Endothelial cell of umbilical vein (primary cell): ENCODE results near the gene DYNLL2. TPM values are rescaled to one million over a fixed set of nuclear protein-coding genes. Genes with fewer than 3 reads are reported as not detected.

Source experiments
- BruUV-seq: library from RNA; stranded (reverse); fragments of 400-500 nt; replicated peaks from 2 replicates; lab custom pipeline; 2021; lab: Mats Ljungman, UMichigan
- CTCF ChIA-PET: fragments of 300-600, 350-600 bp; sonication (Branson Sonifier 250); formaldehyde crosslinking; loops from one replicate; lab custom pipeline; 2021; ENCODE audit warnings: antibody characterized with exemption, inconsistent platforms; lab: Charles Lee
- POLR2A ChIA-PET: fragments of 300-600, 350-600 bp; sonication (Branson Sonifier 250); formaldehyde crosslinking; loops from one replicate; lab custom pipeline; 2021; ENCODE audit warnings: antibody characterized with exemption, inconsistent platforms; lab: Charles Lee
- DNase-seq: peaks from one replicate; pipeline ENCODE4 v3.0.0-alpha.2; 2011; ENCODE audit warnings: low read depth, low spot score
- FAIRE-seq: peaks from 2 replicates; lab custom pipeline; 2011; peaks lifted over from hg19 to GRCh38; lab: Jason Lieb, UNC
- H2AFZ ChIP-seq: 2 replicates; pipeline ENCODE4 v1.6.0; 2012; ENCODE audit warnings: low read depth, low read length, control low read depth, inconsistent platforms
- H3K27ac ChIP-seq: 2 replicates; pipeline ENCODE4 v1.5.1; 2011; ENCODE audit warnings: low read depth, mild to moderate bottlenecking, control low read depth, low read length, moderate library complexity; ENCODE audit not compliant: insufficient read depth
- H3K27me3 ChIP-seq, 2 experiments: 2 replicates each; pipeline versions ENCODE4 v1.6.0 to v1.6.1; 2011; ENCODE audit warnings: low read length in 2 of 2, mixed read lengths in 1 of 2; ENCODE audit not compliant: control insufficient read depth in 2 of 2, insufficient read depth in 2 of 2
- H3K36me3 ChIP-seq, 2 experiments: 2 replicates in 1 of 2; 3 replicates in 1 of 2; pipeline ENCODE4 v1.5.1; 2011; ENCODE audit warnings: low read length in 2 of 2, mild to moderate bottlenecking in 1 of 2, moderate library complexity in 1 of 2; ENCODE audit not compliant: control insufficient read depth in 2 of 2, insufficient read depth in 2 of 2; ENCODE audit errors: extremely low read depth in 1 of 2
- H3K4me1 ChIP-seq: 3 replicates; pipeline ENCODE4 v1.5.1; 2011; ENCODE audit warnings: mild to moderate bottlenecking, low read length; ENCODE audit not compliant: control insufficient read depth, insufficient read depth; ENCODE audit errors: extremely low read depth
- H3K4me2 ChIP-seq: 2 replicates; pipeline ENCODE4 v1.6.1; 2011; ENCODE audit warnings: low read length, control low read depth, mixed read lengths; ENCODE audit not compliant: insufficient read depth
- H3K4me3 ChIP-seq, 3 experiments: fragments of 200-600 bp in 1 of 3; sonication (generic), shearing (Covaris generic) in 1 of 3; replicated peaks in 1 of 3; 2 replicates each; pipeline ENCODE4 v1.5.1; 2011 to 2016; ENCODE audit warnings: control low read depth in 3 of 3, low read length in 3 of 3, mild to moderate bottlenecking in 2 of 3, inconsistent platforms in 1 of 3, low read depth in 1 of 3, moderate library complexity in 1 of 3; ENCODE audit not compliant: insufficient read depth in 1 of 3
- H3K79me2 ChIP-seq: 2 replicates; pipeline ENCODE4 v1.6.0; 2012; ENCODE audit warnings: low read length, inconsistent platforms; ENCODE audit not compliant: control insufficient read depth, insufficient read depth
- H3K9ac ChIP-seq: replicated peaks from 2 replicates; pipeline ENCODE3; 2011; ENCODE audit warnings: low read length, control low read depth; ENCODE audit not compliant: insufficient read depth; ENCODE audit errors: extremely low read depth
- H3K9me1 ChIP-seq: replicated peaks from 3 replicates; pipeline ENCODE4 v1.6.0; 2011; ENCODE audit warnings: mild to moderate bottlenecking, low read length; ENCODE audit not compliant: control insufficient read depth, insufficient read depth; ENCODE audit errors: extremely low read depth
- H3K9me3 ChIP-seq: replicated peaks from 2 replicates; pipeline ENCODE4 v1.5.1; 2012; ENCODE audit warnings: low read length, inconsistent platforms; ENCODE audit not compliant: control insufficient read depth, insufficient read depth
- H4K20me1 ChIP-seq: replicated peaks from 2 replicates; pipeline ENCODE3; 2011; ENCODE audit warnings: mild to moderate bottlenecking, low read length; ENCODE audit not compliant: control insufficient read depth, insufficient read depth; ENCODE audit errors: extremely low read depth
- CTCF ChIP-seq, 2 donors: IDR thresholded peaks; 1 replicate in 1 of 2; 2 replicates in 1 of 2; pipeline ENCODE4 v1.5.1; 2011; ENCODE audit warnings: low read length in 2 of 2, mild to moderate bottlenecking in 2 of 2, moderate library complexity in 2 of 2, control low read depth in 1 of 2, inconsistent platforms in 1 of 2, low read depth in 1 of 2; ENCODE audit not compliant: insufficient read depth in 1 of 2; ENCODE audit errors: extremely low read depth in 1 of 2
- EZH2 ChIP-seq: IDR thresholded peaks from 2 replicates; pipeline ENCODE4 v1.6.1; 2012; ENCODE audit warnings: borderline replicate concordance, low read depth, mild to moderate bottlenecking, moderate library complexity, low read length, inconsistent platforms; ENCODE audit not compliant: severe bottlenecking
- FOS ChIP-seq: IDR thresholded peaks from 2 replicates; pipeline ENCODE4 v1.6.1; 2011; ENCODE audit warnings: mild to moderate bottlenecking, low read length, moderate library complexity, borderline replicate concordance; ENCODE audit not compliant: insufficient read depth
- GATA2 ChIP-seq: IDR thresholded peaks from 2 replicates; pipeline ENCODE4 v1.7.0; 2011; ENCODE audit warnings: low read depth, mild to moderate bottlenecking, moderate library complexity, mixed read lengths, low read length; ENCODE audit not compliant: insufficient read length, insufficient read depth
- JUN ChIP-seq: IDR thresholded peaks from 2 replicates; pipeline ENCODE4 v1.6.1; 2011; ENCODE audit warnings: borderline replicate concordance, low read depth; ENCODE audit not compliant: insufficient read length, insufficient read depth
- MAX ChIP-seq: IDR thresholded peaks from 2 replicates; pipeline ENCODE4 v1.6.1; 2011; ENCODE audit not compliant: insufficient read depth, insufficient read length
- MYC ChIP-seq: IDR thresholded peaks from one replicate; pipeline ENCODE4 v1.6.1; 2011; ENCODE audit warnings: mild to moderate bottlenecking, low read depth, low read length
- POLR2A ChIP-seq: IDR thresholded peaks from 2 replicates; pipeline ENCODE4 v1.6.1; 2012; ENCODE audit warnings: low read depth, mild to moderate bottlenecking, control low read depth, low read length
- POLR2AphosphoS5 ChIP-seq: IDR thresholded peaks from 2 replicates; pipeline ENCODE4 v1.6.1; 2012; ENCODE audit warnings: low read depth, mild to moderate bottlenecking, control low read depth, low read length, moderate library complexity; ENCODE audit not compliant: insufficient read depth
- dilution Hi-C: fragments of 300-500 bp; cut with MboI; formaldehyde crosslinking; loops from one replicate; pipeline ENCODE4 v1.15.0; 2019; ENCODE audit warnings: low sequenced_read_pairs; ENCODE audit not compliant: extremely low pct_ligation_motif_present
- intact Hi-C: fragments of 100-400 bp; cut with micrococcal nuclease; formaldehyde crosslinking; loops from one replicate; pipeline ENCODE4 v1.10.0; 2022
- polyA plus RNA-seq, 4 experiments: library from polyadenylated mRNA; depleted of rRNA in 3 of 4; stranded (reverse) in 3 of 4; unstranded in 1 of 4; fragments of >200 nt; gene quantifications; 2 replicates each; pipeline versions ENCODE4 v1.2.1 to v1.2.3, GENCODE V29; 2011 to 2012; ENCODE audit warnings: missing spikeins in 1 of 4
- total RNA-seq: library from RNA; stranded (reverse); gene quantifications from 2 replicates; pipeline ENCODE4 v1.2.3, GENCODE V29; 2021

Gene DYNLL2
- total and polyA plus RNA-seq, 2 donors (not counting 3 experiments of a cell fraction or from before 2014, with no cell fraction given): 7.4 to 19.0 TPM

GRCh38 chr17:58111676-58112075 is 28.5 kb downstream of the DYNLL2 start:
- TF ChIP-seq POLR2A (no peak), MAX (no peak), GATA2 (no peak), EZH2 (no peak), POLR2AphosphoS5 (no peak), JUN (no peak), CTCF (IDR thresholded peaks at IDR 0.05; ENCODE audit: extremely low read depth in 1 of 2, insufficient read depth in 1 of 2, low read depth in 1 of 2, low read length in 2 of 2) (no peak), FOS (no peak), MYC (no peak)
- no peak for FAIRE-seq
- Histone ChIP-seq H2AFZ (no peak overlapping the region), H3K4me1 (no peaks in the 10 kb centered on the region), H4K20me1 (no peaks in the 10 kb centered on the region), H3K9ac (no peak overlapping the region), H3K27me3 (peaks cover 4 to 5% of the 10 kb centered on the region in 2 experiments), H3K9me3 (no peaks in the 10 kb centered on the region), H3K4me3 (no peak overlapping the region), H3K4me2 (no peak overlapping the region), H3K27ac (no peak overlapping the region), H3K36me3 (no peaks in the 10 kb centered on the region), H3K79me2 (no peaks in the 10 kb centered on the region), H3K9me1 (no peaks in the 10 kb centered on the region)
- dilution Hi-C loops (no loop called here), intact Hi-C loops (loop anchor here (2.0 kb wide), 2 partner anchors 27 to 261 kb away; partner anchors contain the start of gene MRPS23)
- BruUV-seq: no TSS peak
- no peak for DNase-seq
- ChIA-PET CTCF (interaction anchor here (1.3 to 4.6 kb wide), 6 partner anchors 112 to 868 kb away, joined by 3 to 51 read pairs (median 17); no protein-coding TSS in a partner anchor), POLR2A (no interaction called here)
